HG03280 (cell line): Measurements from ENCODE around the gene GSN.

ENCODE experiments used
- ATAC-seq: cut with Tn5 transposase; IDR thresholded peaks from one replicate; pipeline ENCODE4 v1.9.1; 2021; ENCODE audit warnings: mild to moderate bottlenecking, moderate library complexity; ENCODE audit not compliant: unreplicated experiment

The GSN gene

GRCh38 chr9:121242959-121243346 is 25.0 kb upstream of the GSN start:
- no peak for ATAC-seq

GRCh38 chr9:121246821-121247561 is 21.0 kb upstream of the GSN start:
- ATAC-seq = no peak

- no peak for ATAC-seq
Observed at GRCh38 chr9:121249563-121249962, 18.4 kb upstream of the GSN start.

GRCh38 chr9:121252104-121252851 is 15.7 kb upstream of the GSN start:
- ATAC-seq = no peak

GRCh38 chr9:121253162-121253561 is 14.8 kb upstream of the GSN start:
- ATAC-seq = no peak

- no peak for ATAC-seq
Observed at GRCh38 chr9:121253821-121254501, 14.0 kb upstream of the GSN start.

- no peak for ATAC-seq
Observed at GRCh38 chr9:121259498-121259897, 8.5 kb upstream of the GSN start.

- ATAC-seq = no peak
Observed at GRCh38 chr9:121259935-121260334, 8.0 kb upstream of the GSN start.

GRCh38 chr9:121260457-121261106 is 7.4 kb upstream of the GSN start:
- no peak for ATAC-seq

- ATAC-seq = no peak
Observed at GRCh38 chr9:121261107-121261460, 6.9 kb upstream of the GSN start.

GRCh38 chr9:121261755-121262154 is 6.2 kb upstream of the GSN start:
- no peak for ATAC-seq

GRCh38 chr9:121262423-121262822 is 5.5 kb upstream of the GSN start:
- no peak for ATAC-seq

- no peak for ATAC-seq
Observed at GRCh38 chr9:121262953-121263352, 5.0 kb upstream of the GSN start.

- ATAC-seq = no peak
Observed at GRCh38 chr9:121266356-121266755, 1.6 kb upstream of the GSN start.

GRCh38 chr9:121266906-121267650 is 884 bp upstream of the GSN start:
- no peak for ATAC-seq

- ATAC-seq = peak; percentile 26
Observed at GRCh38 chr9:121268598-121268850, 562 bp downstream of the GSN start.

GRCh38 chr9:121268851-121269641 is 1.1 kb downstream of the GSN start:
- ATAC-seq = no peak

- no peak for ATAC-seq
Observed at GRCh38 chr9:121269642-121270254, 1.8 kb downstream of the GSN start.

GRCh38 chr9:121271368-121272341 is 3.7 kb downstream of the GSN start:
- no peak for ATAC-seq
